ENCODE results near the gene HSPA12A. TPM values are rescaled to one million over a fixed set of nuclear protein-coding genes. Genes with fewer than 3 reads are reported as not detected.

Gene HSPA12A
- total RNA-seq, 2 donors from 2014 or later, result 5.7 to 19.4 TPM

DNA sequence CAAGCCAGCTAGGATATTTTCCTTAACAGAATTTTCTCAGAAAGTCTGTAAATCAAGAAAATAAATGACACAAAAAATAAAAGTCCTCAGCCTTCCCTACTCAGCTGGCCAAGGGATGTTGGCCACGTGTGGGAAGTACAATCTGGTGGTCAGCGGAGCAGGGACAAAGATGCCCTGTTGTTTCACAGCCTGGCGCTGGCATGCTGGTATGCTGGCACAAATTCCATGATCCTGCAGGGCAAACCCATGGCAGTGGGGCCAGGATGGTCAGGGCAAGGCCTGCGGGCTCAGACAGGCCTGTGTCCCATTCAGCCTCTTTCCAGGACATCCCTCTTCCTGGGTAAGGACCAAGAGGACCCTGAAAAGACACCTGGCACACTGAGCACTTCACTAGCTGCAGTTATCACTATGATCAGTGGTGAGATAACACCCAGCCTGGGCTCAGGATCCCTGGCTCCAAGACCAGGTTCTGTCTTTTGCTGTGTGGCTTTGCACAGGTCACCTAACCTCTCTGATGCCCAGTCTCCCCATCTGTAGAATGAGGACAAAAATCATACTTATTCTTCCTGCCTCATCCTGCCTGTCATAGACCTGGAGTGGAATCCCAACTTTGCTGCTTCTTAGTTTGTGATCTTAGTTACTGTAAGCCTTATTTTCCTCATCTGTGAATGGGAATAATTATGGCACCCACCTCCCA is 10.8 kb upstream of the HSPA12A start:
- no peaks in the 10 kb centered on the region for H3K36me3 ChIP-seq
- no peak for TF ChIP-seq POLR2AphosphoS5 (IDR thresholded peaks at IDR 0.05)
- no peak for TF ChIP-seq POLR2A (IDR thresholded peaks at IDR 0.05)
- TF ChIP-seq, protein P1, sequence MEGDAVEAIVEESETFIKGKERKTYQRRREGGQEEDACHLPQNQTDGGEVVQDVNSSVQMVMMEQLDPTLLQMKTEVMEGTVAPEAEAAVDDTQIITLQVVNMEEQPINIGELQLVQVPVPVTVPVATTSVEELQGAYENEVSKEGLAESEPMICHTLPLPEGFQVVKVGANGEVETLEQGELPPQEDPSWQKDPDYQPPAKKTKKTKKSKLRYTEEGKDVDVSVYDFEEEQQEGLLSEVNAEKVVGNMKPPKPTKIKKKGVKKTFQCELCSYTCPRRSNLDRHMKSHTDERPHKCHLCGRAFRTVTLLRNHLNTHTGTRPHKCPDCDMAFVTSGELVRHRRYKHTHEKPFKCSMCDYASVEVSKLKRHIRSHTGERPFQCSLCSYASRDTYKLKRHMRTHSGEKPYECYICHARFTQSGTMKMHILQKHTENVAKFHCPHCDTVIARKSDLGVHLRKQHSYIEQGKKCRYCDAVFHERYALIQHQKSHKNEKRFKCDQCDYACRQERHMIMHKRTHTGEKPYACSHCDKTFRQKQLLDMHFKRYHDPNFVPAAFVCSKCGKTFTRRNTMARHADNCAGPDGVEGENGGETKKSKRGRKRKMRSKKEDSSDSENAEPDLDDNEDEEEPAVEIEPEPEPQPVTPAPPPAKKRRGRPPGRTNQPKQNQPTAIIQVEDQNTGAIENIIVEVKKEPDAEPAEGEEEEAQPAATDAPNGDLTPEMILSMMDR (IDR thresholded peaks at IDR 0.05), result no peak
- H3K27me3 ChIP-seq (replicated peaks; ENCODE audit: insufficient read depth), result no peaks in the 10 kb centered on the region
- intact Hi-C loops (cut with DNase I), result no loop called here
- no peak overlapping the region for H3K27ac ChIP-seq
- WGBS, result 81% methylated on average over 4 of the region's 4 CpGs
- no peaks in the 10 kb centered on the region for H3K9me3 ChIP-seq
- H3K4me3 ChIP-seq, result no peak overlapping the region
- no peak for DNase-seq (ENCODE audit: low spot score)
- no peaks in the 10 kb centered on the region for H3K4me1 ChIP-seq (replicated peaks)

DNA sequence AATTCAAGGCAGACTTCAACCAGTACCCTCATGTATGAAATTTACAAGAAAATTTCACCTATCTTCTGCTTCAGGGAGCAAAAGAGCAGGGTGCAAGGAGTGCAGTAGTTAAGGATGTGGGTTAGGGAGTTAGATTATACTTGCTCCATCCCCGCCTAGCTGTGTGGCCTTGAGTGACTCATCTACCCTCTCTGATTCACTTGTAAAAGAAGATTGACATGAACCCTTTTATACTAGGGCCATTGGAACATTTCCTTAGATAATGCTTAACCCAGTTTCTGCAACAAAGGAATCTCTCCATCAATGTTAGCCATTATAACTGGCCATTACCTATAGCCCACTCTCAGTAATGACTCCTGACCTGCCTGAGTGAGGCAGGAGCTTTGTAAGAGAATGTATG is 10.2 kb upstream of the HSPA12A start:
- Histone ChIP-seq H3K27ac (no peak overlapping the region), H3K4me3 (no peak overlapping the region), H3K27me3 (replicated peaks; ENCODE audit: insufficient read depth) (no peaks in the 10 kb centered on the region), H3K36me3 (no peaks in the 10 kb centered on the region), H3K9me3 (no peaks in the 10 kb centered on the region), H3K4me1 (replicated peaks) (no peaks in the 10 kb centered on the region)
- no peak for DNase-seq (ENCODE audit: low spot score)
- WGBS, result 93% methylated on average over 1 of the region's 1 CpG
- intact Hi-C loops (cut with DNase I), result no loop called here
- TF ChIP-seq, protein P1 (IDR thresholded peaks at IDR 0.05), result no peak
- TF ChIP-seq POLR2AphosphoS5 (IDR thresholded peaks at IDR 0.05) (no peak), POLR2A (IDR thresholded peaks at IDR 0.05) (no peak)

GRCh38 chr10:116748471-116748870 is 6.1 kb upstream of the HSPA12A start:
- H3K4me3 ChIP-seq, result no peak overlapping the region
- WGBS, result 89% methylated on average over 1 of the region's 1 CpG
- DNase-seq (ENCODE audit: low spot score), result no peak
- no peaks in the 10 kb centered on the region for H3K9me3 ChIP-seq
- TF ChIP-seq, protein P1 (IDR thresholded peaks at IDR 0.05), result no peak
- TF ChIP-seq POLR2A (IDR thresholded peaks at IDR 0.05), result no peak
- no peak for TF ChIP-seq POLR2AphosphoS5 (IDR thresholded peaks at IDR 0.05)
- no peaks in the 10 kb centered on the region for H3K27me3 ChIP-seq (replicated peaks; ENCODE audit: insufficient read depth)
- H3K27ac ChIP-seq, result no peak overlapping the region
- H3K36me3 ChIP-seq, result no peaks in the 10 kb centered on the region
- no peaks in the 10 kb centered on the region for H3K4me1 ChIP-seq (replicated peaks)
- intact Hi-C loops (cut with DNase I), result no loop called here

GRCh38 chr10:116748041-116748440 is 5.7 kb upstream of the HSPA12A start:
- TF ChIP-seq POLR2AphosphoS5 (IDR thresholded peaks at IDR 0.05) (no peak), POLR2A (IDR thresholded peaks at IDR 0.05) (no peak)
- TF ChIP-seq, protein P1 (IDR thresholded peaks at IDR 0.05), result no peak
- Histone ChIP-seq H3K9me3 (no peaks in the 10 kb centered on the region), H3K4me3 (no peak overlapping the region), H3K27ac (no peak overlapping the region), H3K36me3 (no peaks in the 10 kb centered on the region), H3K4me1 (replicated peaks) (no peaks in the 10 kb centered on the region), H3K27me3 (replicated peaks; ENCODE audit: insufficient read depth) (no peaks in the 10 kb centered on the region)
- DNase-seq (ENCODE audit: low spot score), result no peak
- WGBS, result 92% methylated on average over 1 of the region's 1 CpG
- intact Hi-C loops (cut with DNase I), result no loop called here

- H3K27ac ChIP-seq, result no peak overlapping the region
Measured at GRCh38 chr10:116747325-116747724, 5.0 kb upstream of the HSPA12A start.

More at GRCh38 chr10:116747325-116747724, 5.0 kb upstream of the HSPA12A start:
- 69% methylated on average over 7 of the region's 7 CpGs for WGBS
- Histone ChIP-seq H3K9me3 (no peaks in the 10 kb centered on the region), H3K4me1 (replicated peaks) (no peaks in the 10 kb centered on the region), H3K36me3 (no peaks in the 10 kb centered on the region), H3K4me3 (no peak overlapping the region), H3K27me3 (replicated peaks; ENCODE audit: insufficient read depth) (no peaks in the 10 kb centered on the region)
- intact Hi-C loops (cut with DNase I), result no loop called here
- DNase-seq (ENCODE audit: low spot score), result no peak
- no peak for TF ChIP-seq POLR2AphosphoS5 (IDR thresholded peaks at IDR 0.05)
- no peak for TF ChIP-seq POLR2A (IDR thresholded peaks at IDR 0.05)
- TF ChIP-seq, protein P1 (IDR thresholded peaks at IDR 0.05), result no peak

All from prostate gland (tissue), 2 donors.